HG03469 (cell line): ENCODE results near the gene VAMP5.

Source experiments
- ATAC-seq: cut with Tn5 transposase; IDR thresholded peaks from one replicate; pipeline ENCODE4 v1.9.1; 2021; ENCODE audit warnings: mild to moderate bottlenecking, moderate library complexity, moderate number of reproducible peaks; ENCODE audit not compliant: unreplicated experiment

The VAMP5 gene

DNA sequence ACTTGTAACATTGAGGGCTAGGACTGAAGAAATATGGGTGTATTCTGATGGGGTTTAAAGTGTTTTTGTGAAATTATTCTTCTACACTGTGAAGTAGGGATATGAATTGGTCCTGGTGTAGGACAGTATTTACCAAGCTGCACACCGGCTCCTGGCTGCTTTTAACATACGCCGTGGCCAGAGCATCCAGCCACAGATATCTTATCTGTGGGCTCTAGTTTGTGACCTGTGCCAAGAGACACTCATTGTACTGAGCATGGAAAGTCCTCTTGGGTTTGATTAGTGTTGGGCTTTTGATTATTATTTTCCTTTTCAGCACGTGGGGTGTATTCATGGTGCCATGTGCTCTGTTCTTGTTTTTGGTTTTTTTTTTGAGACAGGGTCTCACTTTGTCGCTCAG lies 39.8 kb downstream of the VAMP5 start:
- ATAC-seq: no peak

DNA sequence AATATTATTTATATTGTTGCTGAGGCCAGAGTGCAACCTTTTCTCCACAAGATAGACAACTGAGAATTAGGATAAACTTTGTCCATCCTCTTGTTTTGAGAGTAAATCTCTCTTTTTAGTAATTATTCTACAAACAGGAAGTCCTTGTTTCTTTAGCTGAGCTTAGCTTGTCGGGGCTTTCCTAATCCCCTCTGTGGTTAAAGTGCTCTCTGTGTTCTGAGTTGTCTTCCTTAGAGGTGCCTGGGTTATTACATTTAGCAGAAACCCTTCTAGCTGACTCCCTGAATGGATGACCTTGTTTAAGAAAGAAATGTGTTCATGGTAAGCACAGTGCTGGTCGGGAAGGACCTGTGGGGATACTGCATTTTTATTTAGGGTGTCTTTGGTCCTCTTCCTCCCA lies 44.4 kb downstream of the VAMP5 start:
- peak; percentile 58 for ATAC-seq

DNA sequence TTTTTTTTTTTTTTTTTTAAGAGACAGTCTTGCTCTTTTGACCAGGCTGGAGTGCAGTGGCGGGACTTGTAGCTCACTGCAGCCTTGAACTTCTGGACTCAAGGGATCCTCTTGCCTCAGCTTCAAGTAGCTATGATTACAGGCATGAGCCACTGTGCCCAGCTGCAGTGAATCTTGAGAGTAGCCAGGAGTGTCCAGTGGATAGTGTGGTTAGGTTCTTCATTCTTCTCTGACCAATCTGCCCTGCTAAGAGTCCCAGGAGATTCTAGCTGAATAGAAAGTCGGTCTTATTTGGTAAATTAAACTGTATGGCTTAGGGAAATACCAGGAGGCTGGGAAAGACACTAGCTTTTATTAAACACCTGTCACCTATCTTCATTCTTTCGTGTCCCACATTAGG lies 47.1 kb downstream of the VAMP5 start:
- no peak for ATAC-seq

DNA sequence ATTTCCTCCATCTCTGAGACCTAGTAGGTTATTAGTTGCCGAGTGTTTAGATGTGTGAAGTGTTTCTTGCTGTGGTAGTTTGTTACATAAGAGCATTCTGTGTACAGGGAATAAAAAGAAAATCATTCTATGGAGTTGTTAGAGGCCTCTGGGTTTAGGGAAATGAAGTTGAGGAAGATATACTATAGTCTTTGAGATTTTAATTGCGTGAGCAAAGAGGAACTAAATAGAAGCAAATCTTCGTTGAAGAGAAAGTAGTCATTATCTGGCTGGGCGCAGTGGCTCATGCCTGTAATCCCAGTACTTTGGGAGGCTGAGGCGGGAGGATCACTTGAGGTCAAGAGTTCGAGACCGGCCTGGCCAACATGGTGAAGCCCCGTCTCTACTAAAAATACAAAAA lies 50.8 kb downstream of the VAMP5 start:
- ATAC-seq: no peak

DNA sequence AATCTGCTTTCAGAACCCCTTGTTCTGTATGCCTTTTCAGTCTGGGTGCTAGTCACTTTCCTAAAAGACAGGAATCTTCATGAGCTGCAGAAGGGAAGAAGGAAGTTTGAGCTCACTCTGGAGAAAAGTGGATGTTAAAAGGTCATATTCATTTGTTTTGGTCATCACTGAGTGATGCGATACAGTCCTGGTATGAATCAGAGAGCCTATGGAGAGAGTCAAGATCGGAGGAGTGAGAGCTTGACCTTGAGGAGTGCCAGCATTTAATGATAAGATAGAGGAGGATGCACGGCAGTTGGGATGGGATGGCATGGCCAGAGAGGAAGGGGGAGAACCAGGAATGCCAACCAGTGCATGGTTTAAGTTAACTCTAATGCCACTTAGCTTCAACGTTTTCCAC lies 51.4 kb downstream of the VAMP5 start:
- ATAC-seq: no peak

DNA sequence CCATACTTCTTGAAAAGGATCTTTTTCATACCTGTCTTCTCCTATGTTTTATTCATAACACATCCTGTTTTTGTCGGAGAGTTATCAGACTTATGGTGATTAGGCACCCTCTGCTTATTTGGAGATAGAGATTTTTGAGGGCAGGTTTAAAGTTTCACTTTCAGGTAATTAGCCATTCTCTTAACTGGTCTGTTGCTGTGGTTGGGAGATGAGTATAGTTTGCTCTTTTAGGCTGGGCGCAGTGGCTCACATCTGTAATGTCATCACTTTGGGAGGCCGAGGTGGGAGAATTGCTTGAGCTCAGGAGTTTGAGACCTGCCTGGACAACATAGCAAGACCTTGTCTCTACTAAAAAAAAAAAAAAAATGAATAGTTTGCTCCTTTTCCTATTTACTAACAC lies 58.5 kb downstream of the VAMP5 start:
- ATAC-seq: no peak
